Stomach smooth muscle (tissue), 2 donors: ENCODE results near the gene MAPK8IP3.
A peak's percentile ranks its signal among the peaks of the same experiment; 100 is the strongest.

Experiments used
- H3K27ac ChIP-seq: one replicate; pipeline ENCODE4 v1.7.0; 2013; ENCODE audit warnings: mild to moderate bottlenecking, low read length, inconsistent platforms
- H3K27me3 ChIP-seq, 2 donors: one replicate each; pipeline ENCODE4 v1.7.0; 2013; ENCODE audit warnings: low read length in 2 of 2; ENCODE audit not compliant: insufficient read depth in 2 of 2, control insufficient read depth in 1 of 2
- H3K36me3 ChIP-seq, 2 donors: one replicate each; pipeline ENCODE4 v1.7.0; 2013; ENCODE audit warnings: low read length in 2 of 2; ENCODE audit not compliant: control insufficient read depth in 2 of 2, insufficient read depth in 2 of 2
- H3K4me1 ChIP-seq: one replicate; pipeline ENCODE4 v1.7.0; 2013; ENCODE audit warnings: low read length; ENCODE audit not compliant: control insufficient read depth, insufficient read depth
- H3K4me3 ChIP-seq, 2 donors: one replicate each; pipeline ENCODE4 v1.7.0; 2013; ENCODE audit warnings: low read length in 2 of 2
- H3K9ac ChIP-seq, 2 donors: one replicate each; pipeline ENCODE4 v1.7.0; 2013; ENCODE audit warnings: low read length in 2 of 2, mild to moderate bottlenecking in 1 of 2
- H3K9me3 ChIP-seq, 2 donors: one replicate each; pipeline ENCODE4 v1.7.0; 2013; ENCODE audit warnings: low read length in 2 of 2; ENCODE audit not compliant: control insufficient read depth in 2 of 2
- donor health status: healthy.
- donor health status: Pancreatic carcinoma.

MAPK8IP3 gene, protein sequence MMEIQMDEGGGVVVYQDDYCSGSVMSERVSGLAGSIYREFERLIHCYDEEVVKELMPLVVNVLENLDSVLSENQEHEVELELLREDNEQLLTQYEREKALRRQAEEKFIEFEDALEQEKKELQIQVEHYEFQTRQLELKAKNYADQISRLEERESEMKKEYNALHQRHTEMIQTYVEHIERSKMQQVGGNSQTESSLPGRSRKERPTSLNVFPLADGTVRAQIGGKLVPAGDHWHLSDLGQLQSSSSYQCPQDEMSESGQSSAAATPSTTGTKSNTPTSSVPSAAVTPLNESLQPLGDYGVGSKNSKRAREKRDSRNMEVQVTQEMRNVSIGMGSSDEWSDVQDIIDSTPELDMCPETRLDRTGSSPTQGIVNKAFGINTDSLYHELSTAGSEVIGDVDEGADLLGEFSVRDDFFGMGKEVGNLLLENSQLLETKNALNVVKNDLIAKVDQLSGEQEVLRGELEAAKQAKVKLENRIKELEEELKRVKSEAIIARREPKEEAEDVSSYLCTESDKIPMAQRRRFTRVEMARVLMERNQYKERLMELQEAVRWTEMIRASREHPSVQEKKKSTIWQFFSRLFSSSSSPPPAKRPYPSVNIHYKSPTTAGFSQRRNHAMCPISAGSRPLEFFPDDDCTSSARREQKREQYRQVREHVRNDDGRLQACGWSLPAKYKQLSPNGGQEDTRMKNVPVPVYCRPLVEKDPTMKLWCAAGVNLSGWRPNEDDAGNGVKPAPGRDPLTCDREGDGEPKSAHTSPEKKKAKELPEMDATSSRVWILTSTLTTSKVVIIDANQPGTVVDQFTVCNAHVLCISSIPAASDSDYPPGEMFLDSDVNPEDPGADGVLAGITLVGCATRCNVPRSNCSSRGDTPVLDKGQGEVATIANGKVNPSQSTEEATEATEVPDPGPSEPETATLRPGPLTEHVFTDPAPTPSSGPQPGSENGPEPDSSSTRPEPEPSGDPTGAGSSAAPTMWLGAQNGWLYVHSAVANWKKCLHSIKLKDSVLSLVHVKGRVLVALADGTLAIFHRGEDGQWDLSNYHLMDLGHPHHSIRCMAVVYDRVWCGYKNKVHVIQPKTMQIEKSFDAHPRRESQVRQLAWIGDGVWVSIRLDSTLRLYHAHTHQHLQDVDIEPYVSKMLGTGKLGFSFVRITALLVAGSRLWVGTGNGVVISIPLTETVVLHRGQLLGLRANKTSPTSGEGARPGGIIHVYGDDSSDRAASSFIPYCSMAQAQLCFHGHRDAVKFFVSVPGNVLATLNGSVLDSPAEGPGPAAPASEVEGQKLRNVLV (N-terminal part only)

DNA sequence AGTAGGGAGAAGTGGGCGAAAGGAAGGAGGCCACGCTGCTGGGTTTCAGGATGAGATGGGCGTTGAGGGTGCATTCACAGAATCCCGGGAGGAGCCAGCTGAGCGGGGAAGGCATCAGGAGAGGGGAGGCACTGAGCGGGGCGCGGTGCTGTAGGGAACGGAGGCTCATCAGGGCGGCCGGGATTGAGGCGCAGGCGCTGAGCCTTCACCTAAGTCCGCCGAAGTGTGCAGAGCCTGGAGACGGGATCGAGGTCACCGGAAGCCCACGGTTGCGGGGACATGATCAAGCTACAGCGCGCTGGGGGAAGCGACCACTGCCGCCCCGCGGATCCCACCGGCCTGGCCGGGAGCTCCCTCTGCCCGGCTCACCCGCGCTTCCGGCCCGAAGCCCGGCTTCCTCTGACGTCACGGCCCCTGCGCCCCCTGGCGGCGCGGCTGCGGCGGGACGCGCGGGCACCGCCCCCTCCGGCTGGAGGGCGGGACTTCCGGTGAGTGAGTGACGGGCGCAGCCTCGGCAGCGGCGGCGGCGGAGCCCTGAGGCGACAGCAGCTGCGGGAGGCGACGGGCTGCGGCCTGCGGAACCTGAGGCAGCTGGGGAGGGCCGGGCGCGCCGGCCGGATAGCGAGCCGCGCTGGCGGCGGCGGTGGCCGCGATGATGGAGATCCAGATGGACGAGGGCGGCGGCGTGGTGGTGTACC is at the start of gene MAPK8IP3:
TSS of gene MAPK8IP3 (plus strand) at position 508 of the 698 bp plus-strand sequence. CDS start at position 653, 145 bp downstream.
- peak within 1 kb of the TSS; percentile 89 to 96 for H3K9ac ChIP-seq
- peaks cover 27% of the 10 kb centered on the region for H3K4me1 ChIP-seq
- peak within 1 kb of the TSS; percentile 77 for H3K27ac ChIP-seq
- H3K9me3 ChIP-seq = no peaks in the 10 kb centered on the region
- peak within 1 kb of the TSS; percentile 97 to 98 for H3K4me3 ChIP-seq
- no peaks in the 10 kb centered on the region for H3K27me3 ChIP-seq
- H3K36me3 ChIP-seq = peaks cover 4 to 6% of the 10 kb centered on the region in 2 donors

DNA sequence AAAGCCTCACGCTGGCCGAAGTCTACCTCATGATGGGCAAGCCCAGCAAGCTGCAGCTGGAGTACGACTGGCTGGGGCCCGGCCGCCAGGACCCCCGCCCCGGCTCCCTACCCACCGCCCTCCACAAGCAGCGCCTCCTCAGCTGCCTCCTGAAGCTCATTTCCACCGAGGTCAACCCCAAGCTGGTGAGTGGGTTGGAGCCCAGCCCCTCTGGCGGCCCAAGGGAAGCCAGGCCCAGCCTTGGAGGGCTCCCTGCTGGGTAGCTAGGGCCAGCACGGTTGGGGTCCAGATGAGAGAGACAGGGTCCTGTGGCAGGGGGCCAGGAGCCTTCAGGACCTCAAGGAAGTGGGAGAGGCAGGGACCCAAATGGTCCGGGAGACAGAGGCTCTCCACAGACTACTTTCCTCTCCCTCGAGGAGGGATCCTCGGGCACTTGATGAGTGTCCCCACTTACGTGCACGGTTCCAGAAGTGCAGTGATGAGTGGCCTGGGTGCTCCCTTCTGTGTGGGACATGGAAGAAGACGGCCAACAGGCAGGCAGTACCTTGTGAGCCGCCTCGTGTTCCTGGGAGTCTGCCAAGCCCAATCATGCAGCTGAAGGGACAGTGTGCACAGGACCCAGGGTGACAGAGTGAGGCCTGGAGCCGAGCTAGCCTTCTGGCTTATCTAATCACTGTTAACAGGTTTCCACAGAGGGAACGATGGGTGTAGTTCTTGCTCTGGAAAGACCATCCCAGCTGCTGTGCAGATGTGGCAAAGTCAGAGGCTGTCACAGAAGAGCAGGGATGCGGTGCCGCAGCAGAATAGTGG is 49.0 kb upstream of the MAPK8IP3 start:
- Histone ChIP-seq H3K27ac (no peak overlapping the region), H3K36me3 (peaks cover 37 to 62% of the 10 kb centered on the region in 2 donors), H3K4me1 (no peaks in the 10 kb centered on the region), H3K9me3 (no peaks in the 10 kb centered on the region), H3K4me3 (no peak overlapping the region), H3K27me3 (no peaks in the 10 kb centered on the region), H3K9ac (no peak overlapping the region)

DNA sequence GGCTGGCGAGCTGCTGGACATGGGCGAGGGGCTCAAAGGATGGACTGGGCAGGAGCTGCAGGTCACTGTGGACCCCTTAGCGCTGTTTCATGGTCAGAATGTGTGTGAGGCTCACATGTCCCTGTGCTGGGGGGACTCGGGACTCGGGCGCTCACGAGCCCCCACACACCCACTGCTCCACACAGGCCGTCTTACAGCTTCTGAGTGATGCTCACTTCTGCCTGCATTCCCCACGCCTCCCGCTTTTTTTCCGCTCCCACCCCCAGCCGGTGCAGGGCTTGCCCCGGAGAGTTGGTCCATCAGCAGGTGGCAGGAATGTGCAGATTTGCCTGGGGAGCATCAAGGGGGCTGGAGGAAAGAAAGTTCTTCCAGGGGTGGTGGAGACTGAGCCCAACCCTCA is 48.2 kb upstream of the MAPK8IP3 start:
- Histone ChIP-seq H3K27ac (no peak overlapping the region), H3K9ac (no peak overlapping the region), H3K4me1 (no peaks in the 10 kb centered on the region), H3K27me3 (no peaks in the 10 kb centered on the region), H3K9me3 (no peaks in the 10 kb centered on the region), H3K36me3 (peaks cover 40 to 63% of the 10 kb centered on the region in 2 donors), H3K4me3 (no peak overlapping the region)

DNA sequence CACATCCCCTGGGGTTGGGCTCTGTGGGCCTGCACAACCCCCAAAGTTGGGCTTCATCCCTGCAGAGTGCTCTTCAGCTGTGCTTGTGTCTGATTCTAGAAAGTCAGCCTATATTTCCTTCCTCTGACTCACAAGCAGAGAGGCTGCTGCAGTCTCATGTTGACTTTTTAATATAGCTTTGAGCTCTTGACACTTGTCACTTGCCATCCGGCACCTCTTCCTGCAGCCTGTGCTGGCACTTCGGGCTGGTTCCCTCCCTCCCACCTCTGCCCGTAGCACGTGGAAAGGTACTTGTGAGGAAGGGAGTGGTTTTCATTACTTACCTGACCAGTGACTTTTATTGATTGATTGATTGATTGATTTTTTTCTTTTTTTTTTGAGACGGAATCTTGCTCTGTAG is 47.0 kb upstream of the MAPK8IP3 start:
- no peak overlapping the region for H3K4me3 ChIP-seq
- H3K4me1 ChIP-seq = no peaks in the 10 kb centered on the region
- no peaks in the 10 kb centered on the region for H3K27me3 ChIP-seq
- H3K27ac ChIP-seq = no peak overlapping the region
- no peak overlapping the region for H3K9ac ChIP-seq
- peaks cover 41 to 67% of the 10 kb centered on the region in 2 donors for H3K36me3 ChIP-seq
- H3K9me3 ChIP-seq = no peaks in the 10 kb centered on the region

DNA sequence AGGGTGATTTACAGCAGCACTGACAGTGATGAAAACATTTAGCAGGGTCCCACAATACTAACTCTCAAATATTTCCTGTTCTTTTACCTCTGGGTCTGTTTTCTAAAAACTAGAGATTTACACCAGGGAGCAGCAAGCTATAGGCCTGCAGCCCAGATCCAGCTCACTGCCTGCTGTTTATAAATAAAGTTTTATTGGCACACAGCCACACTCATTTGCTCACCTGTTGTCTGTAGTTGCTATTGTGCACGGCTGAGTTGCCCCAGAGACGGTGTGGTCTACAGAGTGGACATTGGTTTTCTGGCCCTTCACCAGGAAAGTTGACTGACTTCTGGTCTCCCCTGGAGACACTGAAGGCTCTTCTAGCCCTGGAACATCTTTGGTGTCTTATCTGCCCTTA is 44.2 kb upstream of the MAPK8IP3 start:
- no peak overlapping the region for H3K4me3 ChIP-seq

DNA sequence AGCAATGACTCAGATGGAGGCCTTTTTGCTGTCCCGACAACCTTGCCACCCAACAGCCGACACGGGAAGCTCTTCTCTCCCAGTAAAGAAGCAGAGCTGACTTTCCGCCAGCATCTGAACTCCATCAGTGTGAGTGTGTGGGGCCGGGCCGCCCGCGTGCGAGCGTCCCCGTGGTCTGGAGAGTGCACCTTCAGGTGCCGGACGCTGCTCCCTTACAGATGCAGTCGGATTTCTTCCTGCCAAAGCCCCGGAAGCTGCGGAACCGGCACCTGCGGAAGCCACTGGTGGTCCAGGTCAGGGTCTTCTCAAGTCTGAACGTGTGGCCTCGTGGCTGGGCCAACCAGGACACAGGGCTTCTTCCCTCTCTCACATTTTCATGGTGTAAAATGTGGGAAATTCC is 43.5 kb upstream of the MAPK8IP3 start:
- H3K4me3 ChIP-seq = no peak overlapping the region
- H3K9me3 ChIP-seq = no peaks in the 10 kb centered on the region
- H3K4me1 ChIP-seq = no peaks in the 10 kb centered on the region
- no peaks in the 10 kb centered on the region for H3K27me3 ChIP-seq
- peaks cover 53 to 70% of the 10 kb centered on the region in 2 donors for H3K36me3 ChIP-seq
- H3K9ac ChIP-seq = no peak overlapping the region
- no peak overlapping the region for H3K27ac ChIP-seq

More for the DNA sequence above, 44.2 kb upstream of the MAPK8IP3 start:
- no peaks in the 10 kb centered on the region for H3K4me1 ChIP-seq
- no peak overlapping the region for H3K27ac ChIP-seq
- H3K9me3 ChIP-seq = no peaks in the 10 kb centered on the region
- no peaks in the 10 kb centered on the region for H3K27me3 ChIP-seq
- peaks cover 47 to 70% of the 10 kb centered on the region in 2 donors for H3K36me3 ChIP-seq
- no peak overlapping the region for H3K9ac ChIP-seq

DNA sequence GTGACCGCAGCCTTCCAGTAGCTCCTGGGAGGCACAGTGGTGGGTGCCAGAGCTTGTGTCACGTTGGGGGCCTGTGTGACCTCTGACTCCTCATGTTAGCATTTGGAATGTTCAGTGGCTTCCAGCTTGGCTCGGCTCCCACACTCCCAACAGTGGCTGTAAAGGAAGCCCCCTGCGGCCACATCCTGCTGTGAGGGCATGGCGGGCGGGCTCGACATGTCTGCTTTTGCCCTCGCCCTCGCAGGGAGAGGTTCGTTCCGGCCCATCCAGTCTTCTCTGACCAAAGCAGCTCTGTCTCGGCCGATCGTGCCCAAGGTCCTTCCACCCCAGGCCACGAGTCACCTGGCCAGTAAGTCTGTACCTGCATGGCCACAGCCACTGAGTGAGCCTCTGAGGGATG is 40.2 kb upstream of the MAPK8IP3 start:
- Histone ChIP-seq H3K36me3 (peaks cover 66 to 80% of the 10 kb centered on the region in 2 donors), H3K9ac (no peak overlapping the region)

DNA sequence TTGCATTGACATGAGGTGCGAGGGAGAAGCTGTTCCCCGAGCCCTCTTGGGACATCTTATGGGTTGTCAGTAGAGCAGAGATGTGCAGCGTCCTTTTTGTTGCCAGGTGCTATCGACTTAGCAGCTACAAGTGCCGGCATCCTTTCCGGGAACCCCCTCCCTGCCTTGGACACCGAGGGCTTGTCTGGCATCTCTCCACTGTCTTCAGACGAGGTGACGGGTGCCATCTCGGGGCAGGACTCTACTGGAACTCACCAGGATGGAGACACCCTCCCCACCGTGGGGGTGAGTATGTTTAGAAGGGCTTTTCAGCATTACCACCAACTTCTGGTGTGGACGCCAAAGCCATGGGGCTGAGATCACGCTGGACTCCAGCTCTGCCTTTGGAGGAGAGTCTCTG is 39.7 kb upstream of the MAPK8IP3 start:
- Histone ChIP-seq H3K9me3 (no peaks in the 10 kb centered on the region), H3K36me3 (peaks cover 70 to 85% of the 10 kb centered on the region in 2 donors), H3K9ac (no peak overlapping the region), H3K27me3 (no peaks in the 10 kb centered on the region), H3K27ac (no peak overlapping the region), H3K4me3 (no peak overlapping the region), H3K4me1 (no peaks in the 10 kb centered on the region)

More for the DNA sequence above, 40.2 kb upstream of the MAPK8IP3 start:
- no peaks in the 10 kb centered on the region for H3K9me3 ChIP-seq
- no peaks in the 10 kb centered on the region for H3K4me1 ChIP-seq
- H3K27ac ChIP-seq = no peak overlapping the region
- H3K27me3 ChIP-seq = no peaks in the 10 kb centered on the region
- no peak overlapping the region for H3K4me3 ChIP-seq

DNA sequence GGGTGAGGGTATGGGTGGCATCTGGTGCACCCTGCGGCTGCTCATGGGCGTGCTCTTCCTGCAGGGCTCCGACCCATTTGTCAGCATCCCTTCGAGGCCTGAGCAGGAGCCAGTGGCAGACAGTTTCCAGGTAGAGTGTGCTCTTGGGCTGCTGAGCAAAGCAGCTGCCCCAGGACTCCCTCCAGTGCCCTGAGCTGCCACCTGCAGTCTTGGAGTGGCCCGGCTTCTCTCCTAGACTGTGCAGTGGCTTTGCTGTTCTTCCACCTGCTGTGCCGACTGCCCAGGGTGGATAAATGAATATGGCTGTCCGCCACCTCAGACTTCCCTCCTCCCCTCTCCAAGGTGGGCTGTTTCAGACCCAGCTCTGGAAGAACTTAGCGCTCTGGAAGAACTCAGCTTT is 38.7 kb upstream of the MAPK8IP3 start:
- no peak overlapping the region for H3K4me3 ChIP-seq
- no peaks in the 10 kb centered on the region for H3K4me1 ChIP-seq
- no peak overlapping the region for H3K27ac ChIP-seq
- H3K27me3 ChIP-seq = no peaks in the 10 kb centered on the region
- no peak overlapping the region for H3K9ac ChIP-seq
- peaks cover 77 to 87% of the 10 kb centered on the region in 2 donors for H3K36me3 ChIP-seq
- no peaks in the 10 kb centered on the region for H3K9me3 ChIP-seq
